ENCODE data around the gene DENND2C.

DENND2C gene

GRCh38 chr1:114535401-114535800, 134.4 kb downstream of the DENND2C start:
- DNase-seq: no peak
